Measurements from ENCODE around the gene ITGA6. TPM values are rescaled to one million over a fixed set of nuclear protein-coding genes. Genes with fewer than 3 reads are reported as not detected.

Gene ITGA6
- total and polyA plus RNA-seq, 2 experiments from 2014 or later, result 32.9 to 124 TPM

- Mint-ChIP-seq H3K4me3 (no peak overlapping the region), H3K27me3 (ENCODE audit: insufficient read depth, low read depth, poor library complexity) (peaks cover 6% of the 10 kb centered on the region), H3K27ac (no peak overlapping the region), H3K9me3 (no peaks in the 10 kb centered on the region), H3K36me3 (ENCODE audit: low read depth) (0 out of 3 replicates have a peak, but pooled peaks cover 3% of the 10 kb centered on the region), H3K4me1 (peaks cover 41% of the 10 kb centered on the region)
- Histone ChIP-seq H2AFZ (no peak overlapping the region), H3K9me2 (ENCODE audit: insufficient read depth) (no peaks in the 10 kb centered on the region), H3K27me3 (ENCODE audit: insufficient read depth) (0 out of 2 replicates have a peak, but pooled peaks cover 8% of the 10 kb centered on the region), H3K36me3 (ENCODE audit: insufficient read depth) (no peaks in the 10 kb centered on the region), H3K4me1 (ENCODE audit: insufficient read depth) (peaks cover 37% of the 10 kb centered on the region), H3K79me2 (replicated peaks; ENCODE audit: insufficient read depth) (peaks cover 23% of the 10 kb centered on the region), H3F3A (replicated peaks; ENCODE audit: low read depth) (0 out of 2 replicates have a peak, but pooled peaks cover 2% of the 10 kb centered on the region), H3K4me2 (no peak overlapping the region), H3K4me3 (no peak overlapping the region), H3K27ac (ENCODE audit: low read depth) (no peak overlapping the region), H4K20me1 (replicated peaks; ENCODE audit: insufficient read depth) (peaks cover 8% of the 10 kb centered on the region; the same call in 1 of the 2 replicates)
- no peak for ATAC-seq
- no peak for DNase-seq (ENCODE audit: low spot score)
- TF ChIP-seq CTCF (conservative IDR thresholded peaks at IDR 0.05; ENCODE audit: low read depth in 2 of 2) (peak in 1 of 2 experiments; percentile 32; a peak in 1 of 4 replicates), JUNB (IDR thresholded peaks at IDR 0.05; ENCODE audit: unreplicated experiment) (no peak)
Measured at GRCh38 chr2:172425336-172425735, 2.0 kb upstream of the ITGA6 start.

- DNase-seq (ENCODE audit: low spot score), result no peak
- peak overlapping the region; percentile 99 for H3K4me2 ChIP-seq
- H3K4me3 ChIP-seq, result peak overlapping the region; percentile 95
- Mint-ChIP-seq H3K9me3 (no peaks in the 10 kb centered on the region), H3K4me1 (peaks cover 54% of the 10 kb centered on the region), H3K4me3 (peak overlapping the region; percentile 67), H3K27ac (no peak overlapping the region), H3K27me3 (ENCODE audit: insufficient read depth, low read depth, poor library complexity) (peaks cover 6% of the 10 kb centered on the region), H3K36me3 (ENCODE audit: low read depth) (0 out of 3 replicates have a peak, but pooled peaks cover 3% of the 10 kb centered on the region)
- H3K4me1 ChIP-seq (ENCODE audit: insufficient read depth), result peaks cover 51% of the 10 kb centered on the region
- H3K79me2 ChIP-seq (replicated peaks; ENCODE audit: insufficient read depth), result peaks cover 37% of the 10 kb centered on the region
- no peaks in the 10 kb centered on the region for H3K36me3 ChIP-seq (ENCODE audit: insufficient read depth)
- H3K27ac ChIP-seq (ENCODE audit: low read depth), result no peak overlapping the region
- H3F3A ChIP-seq (replicated peaks; ENCODE audit: low read depth), result 0 out of 2 replicates have a peak, but pooled peaks cover 2% of the 10 kb centered on the region
- ATAC-seq, result no peak
- no peak for TF ChIP-seq ZNF462 (CRISPR knock-in tag; IDR thresholded peaks at IDR 0.05)
- TF ChIP-seq CREB1 (CRISPR knock-in tag; IDR thresholded peaks at IDR 0.05; ENCODE audit: low read depth), result 0 out of 2 replicates have a peak, but pooled peaks have one; percentile 37
- 0 out of 2 replicates have a peak, but pooled peaks cover 8% of the 10 kb centered on the region for H3K27me3 ChIP-seq (ENCODE audit: insufficient read depth)
- H3K9me2 ChIP-seq (ENCODE audit: insufficient read depth), result no peaks in the 10 kb centered on the region
- H2AFZ ChIP-seq, result peak overlapping the region; percentile 91
- H4K20me1 ChIP-seq (replicated peaks; ENCODE audit: insufficient read depth), result peaks cover 11% of the 10 kb centered on the region
Measured at GRCh38 chr2:172426635-172427255, 641 bp upstream of the ITGA6 start.

Measured in GM23338 (cell line).